NCI-H69 (cell line): ENCODE results near the gene KCNE5.
A peak's percentile ranks its signal among the peaks of the same experiment; 100 is the strongest.
"Not testable (repeated sequence)": the region's sequence is repeated elsewhere in the genome, so short reads cannot be mapped to it uniquely, and the experiment has no call there.

Experiments used
- DNase-seq: peaks from one replicate; lab custom pipeline; 2025; lab: John Stamatoyannopoulos, UW

KCNE5 gene

GRCh38 chrX:109624641-109625616, at the start of gene KCNE5:
Gene KCNE5, minus strand, starts transcription at chrX:109625172. Its CDS starts 152 bp downstream, at chrX:109625020.
- no peak for DNase-seq

- DNase-seq = no peak
These were observed 47.3 kb upstream of the KCNE5 start for GRCh38 chrX:109672239-109672638.

- not testable (repeated sequence) for DNase-seq
These were observed 46.2 kb upstream of the KCNE5 start for GRCh38 chrX:109671170-109671569.

- DNase-seq = no peak
These were observed 43.0 kb upstream of the KCNE5 start for GRCh38 chrX:109667986-109668385.

- peak; percentile 5 for DNase-seq
These were observed 35.6 kb upstream of the KCNE5 start for GRCh38 chrX:109660435-109661143.

- DNase-seq = no peak
These were observed 33.4 kb upstream of the KCNE5 start for GRCh38 chrX:109658391-109658790.

GRCh38 chrX:109657364-109657763, 32.4 kb upstream of the KCNE5 start:
- not testable (repeated sequence) for DNase-seq

- no peak for DNase-seq
These were observed 31.8 kb upstream of the KCNE5 start for GRCh38 chrX:109656774-109657173.

- DNase-seq = no peak
These were observed 30.7 kb upstream of the KCNE5 start for GRCh38 chrX:109655502-109656201.

GRCh38 chrX:109654516-109655109, 29.6 kb upstream of the KCNE5 start:
- no peak for DNase-seq

GRCh38 chrX:109644671-109645070, 19.7 kb upstream of the KCNE5 start:
- DNase-seq = not testable (repeated sequence)

GRCh38 chrX:109643687-109644086, 18.7 kb upstream of the KCNE5 start:
- no peak for DNase-seq

- no peak for DNase-seq
These were observed 13.2 kb upstream of the KCNE5 start for GRCh38 chrX:109638158-109638557.

GRCh38 chrX:109637477-109637876, 12.5 kb upstream of the KCNE5 start:
- DNase-seq = not testable (repeated sequence)

GRCh38 chrX:109635146-109635545, 10.2 kb upstream of the KCNE5 start:
- peak; percentile 24 for DNase-seq

GRCh38 chrX:109632906-109633504, 8.0 kb upstream of the KCNE5 start:
- DNase-seq = peak; percentile 20

- peak; percentile 87 for DNase-seq
These were observed 4.3 kb upstream of the KCNE5 start for GRCh38 chrX:109629310-109629709.

- no peak for DNase-seq
These were observed 1.7 kb upstream of the KCNE5 start for GRCh38 chrX:109626637-109627036.

GRCh38 chrX:109623997-109624396, 975 bp downstream of the KCNE5 start:
- no peak for DNase-seq

GRCh38 chrX:109622270-109622669, 2.7 kb downstream of the KCNE5 start:
- no peak for DNase-seq

- DNase-seq = no peak
These were observed 5.2 kb downstream of the KCNE5 start for GRCh38 chrX:109619771-109620170.
